ENCODE results near the gene USP12. TPM values are rescaled to one million over a fixed set of nuclear protein-coding genes. Genes with fewer than 3 reads are reported as not detected.

Gene USP12
- total RNA-seq, 1 donor from 2014 or later: 19.1 TPM

DNA sequence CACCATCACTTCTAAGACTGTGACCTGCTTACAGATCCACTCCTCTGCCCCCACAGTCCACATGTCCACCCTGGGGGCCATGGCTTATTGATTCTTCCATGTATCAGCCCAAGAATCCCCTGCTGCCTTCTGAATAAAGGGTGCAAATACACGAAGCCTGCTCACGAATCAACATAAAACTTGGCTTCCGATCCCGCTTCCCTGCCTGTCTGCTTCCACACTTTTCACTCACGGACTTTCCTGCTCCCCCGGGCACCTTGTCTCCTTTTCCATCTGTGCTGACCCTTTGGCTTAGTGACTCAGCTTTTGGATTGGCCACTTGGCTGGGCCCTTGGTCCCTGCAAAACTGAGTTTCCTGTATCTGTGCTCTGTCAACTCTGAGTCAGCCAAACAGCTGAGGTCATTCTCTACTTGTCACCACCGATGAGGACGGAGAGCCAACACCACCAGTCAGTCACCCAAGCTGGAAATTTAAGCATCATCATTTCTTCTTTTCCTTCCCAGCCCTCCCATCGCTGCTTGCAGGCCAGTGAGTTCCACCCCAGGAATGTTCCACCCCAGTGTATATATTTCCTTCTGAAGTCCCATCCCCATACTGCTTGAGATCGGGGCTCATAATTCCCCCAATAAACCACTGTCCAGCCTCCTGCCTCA, 11.4 kb upstream of the USP12 start:
- Mint-ChIP-seq H3K27ac (no peak overlapping the region), H3K36me3 (no peaks in the 10 kb centered on the region)
- no peak for DNase-seq (ENCODE audit: extremely low spot score, unreplicated experiment)

GRCh38 chr13:27182054-27182453, 10.4 kb upstream of the USP12 start:
- no peak for DNase-seq (ENCODE audit: extremely low spot score, unreplicated experiment)
- Mint-ChIP-seq H3K9me3 (no peaks in the 10 kb centered on the region), H3K27ac (no peak overlapping the region), H3K27me3 (peaks cover 6% of the 10 kb centered on the region), H3K4me3 (no peak overlapping the region), H3K36me3 (no peaks in the 10 kb centered on the region), H3K4me1 (ENCODE audit: unreplicated experiment) (no peaks in the 10 kb centered on the region)
- no peak for TF ChIP-seq CTCF (conservative IDR thresholded peaks at IDR 0.05)

More for the DNA sequence above, 11.4 kb upstream of the USP12 start:
- Mint-ChIP-seq H3K9me3 (no peaks in the 10 kb centered on the region), H3K4me1 (ENCODE audit: unreplicated experiment) (no peaks in the 10 kb centered on the region), H3K4me3 (no peak overlapping the region), H3K27me3 (peaks cover 6% of the 10 kb centered on the region)
- TF ChIP-seq CTCF (conservative IDR thresholded peaks at IDR 0.05): no peak

- DNase-seq (ENCODE audit: extremely low spot score, unreplicated experiment): no peak
- Mint-ChIP-seq H3K4me1 (ENCODE audit: unreplicated experiment) (no peaks in the 10 kb centered on the region), H3K27me3 (peaks cover 6% of the 10 kb centered on the region), H3K27ac (no peak overlapping the region), H3K36me3 (no peaks in the 10 kb centered on the region), H3K4me3 (no peak overlapping the region), H3K9me3 (no peaks in the 10 kb centered on the region)
- TF ChIP-seq CTCF (conservative IDR thresholded peaks at IDR 0.05): peak; percentile 30
Measured at GRCh38 chr13:27177852-27178251, 6.2 kb upstream of the USP12 start.

DNA sequence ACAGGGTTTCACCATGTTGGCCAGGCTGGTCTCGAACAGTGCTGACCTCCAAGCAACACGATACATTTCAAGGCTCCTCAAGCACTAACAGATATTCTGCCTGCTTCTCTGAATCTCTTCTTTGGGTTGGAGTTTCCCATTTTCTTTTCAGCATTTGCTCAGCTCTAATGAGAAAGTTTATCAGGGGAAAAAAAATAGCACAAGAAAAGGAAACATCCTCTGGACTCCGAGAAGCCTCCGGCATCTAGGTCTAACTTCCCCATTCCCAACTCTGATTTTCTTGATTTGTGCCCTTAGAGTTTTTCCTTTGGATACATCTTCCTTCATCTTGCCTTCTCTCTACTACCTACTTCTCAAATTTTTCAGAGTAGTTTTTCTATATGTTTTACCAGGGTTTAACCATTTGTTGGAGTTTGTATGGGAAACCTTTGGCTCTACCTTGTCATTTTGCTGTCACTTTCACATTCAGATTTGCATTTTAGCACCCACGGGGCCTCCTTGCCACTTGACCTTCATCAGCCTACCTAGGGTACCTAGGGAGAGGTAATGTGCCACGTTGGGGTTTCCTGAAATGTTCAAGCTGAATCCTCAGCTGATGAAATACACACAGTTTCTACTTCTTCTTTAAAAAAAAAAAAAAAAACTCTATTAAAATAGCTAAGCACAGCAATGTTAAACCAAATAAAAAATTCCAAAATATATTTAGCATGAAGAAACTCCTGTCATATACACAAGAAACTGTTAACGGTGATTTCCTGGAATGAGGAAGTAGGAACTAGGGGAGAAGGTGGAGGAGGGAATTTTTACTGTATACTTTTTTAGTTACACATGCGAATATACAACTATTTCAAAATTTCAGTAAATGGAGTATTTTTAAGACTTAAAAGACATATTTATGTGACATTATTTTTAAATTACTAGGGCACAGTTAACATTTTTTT, 5.1 kb upstream of the USP12 start:
- Mint-ChIP-seq H3K27ac (no peak overlapping the region), H3K4me3 (no peak overlapping the region), H3K9me3 (no peaks in the 10 kb centered on the region), H3K4me1 (ENCODE audit: unreplicated experiment) (no peaks in the 10 kb centered on the region), H3K27me3 (peaks cover 6% of the 10 kb centered on the region), H3K36me3 (no peaks in the 10 kb centered on the region)
- DNase-seq (ENCODE audit: extremely low spot score, unreplicated experiment): no peak
- TF ChIP-seq CTCF (conservative IDR thresholded peaks at IDR 0.05): no peak

- no peaks in the 10 kb centered on the region for H3K36me3 Mint-ChIP-seq
- H3K27ac Mint-ChIP-seq: no peak overlapping the region
- TF ChIP-seq CTCF (conservative IDR thresholded peaks at IDR 0.05): no peak
- H3K4me3 Mint-ChIP-seq: peak overlapping the region; percentile 4
- peaks cover 6% of the 10 kb centered on the region for H3K27me3 Mint-ChIP-seq
- no peak for DNase-seq (ENCODE audit: extremely low spot score, unreplicated experiment)
- no peaks in the 10 kb centered on the region for H3K9me3 Mint-ChIP-seq
- H3K4me1 Mint-ChIP-seq (ENCODE audit: unreplicated experiment): peaks cover 6% of the 10 kb centered on the region
Measured at GRCh38 chr13:27174766-27175455, 3.3 kb upstream of the USP12 start.
